Measurements from ENCODE around the gene POLR3E. TPM values are rescaled to one million over a fixed set of nuclear protein-coding genes. Genes with fewer than 3 reads are reported as not detected.

Gene POLR3E
- total RNA-seq, 1 experiment from 2014 or later = 65.0 TPM

DNA sequence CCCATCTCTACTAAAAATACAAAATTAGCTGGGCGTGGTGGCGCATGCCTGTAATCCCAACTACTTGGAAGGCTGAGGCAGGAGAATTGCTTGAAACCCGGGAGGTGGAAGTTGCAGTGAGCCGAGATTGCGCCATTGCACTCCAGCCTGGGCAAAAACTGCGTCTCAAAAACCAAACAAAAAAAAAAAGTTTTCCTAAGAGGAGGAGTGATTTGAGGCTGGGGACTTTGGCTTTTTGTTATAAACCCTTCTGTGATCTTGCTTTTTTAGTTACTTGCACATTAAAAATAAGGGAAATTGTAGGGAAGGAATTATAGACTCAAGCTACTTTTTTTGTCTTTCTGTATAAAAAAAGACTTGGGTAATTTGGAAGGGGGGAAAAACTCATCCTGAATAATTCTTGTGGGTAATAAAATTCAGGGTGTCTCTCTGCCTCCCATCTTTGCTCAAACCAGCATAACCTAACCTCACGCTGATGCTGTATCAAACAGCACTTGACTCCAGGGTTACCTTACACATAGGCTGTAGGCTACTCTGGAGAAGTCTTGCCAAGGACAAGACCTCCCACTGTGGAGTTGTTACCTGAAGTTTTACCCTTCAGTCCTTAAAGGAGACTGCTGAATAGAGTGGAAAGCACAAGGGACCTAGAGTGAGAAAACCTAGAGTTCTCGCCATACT, 78.9 kb downstream of the POLR3E start:
- Histone ChIP-seq H3K4me3 (replicated peaks in 1 of 2; ENCODE audit: low read depth in 1 of 2, low read length in 2 of 2) (no peak overlapping the region), H3K79me2 (ENCODE audit: insufficient read depth, low read length) (peaks cover 31% of the 10 kb centered on the region), H3K27me3 (ENCODE audit: insufficient read depth, low read length) (no peaks in the 10 kb centered on the region), H3K9ac (ENCODE audit: low read length) (no peak overlapping the region), H3K9me3 (ENCODE audit: control insufficient read depth in 1 of 2, insufficient read depth in 1 of 2, low read depth in 1 of 2, low read length in 2 of 2) (no peaks in the 10 kb centered on the region), H3K36me3 (ENCODE audit: control insufficient read depth in 1 of 2, insufficient read depth in 2 of 2, low read length in 2 of 2) (no peaks in the 10 kb centered on the region), H3K4me2 (ENCODE audit: low read length) (no peak overlapping the region), H3K27ac (ENCODE audit: low read depth, low read length) (no peak overlapping the region), H3K9me2 (ENCODE audit: insufficient read depth) (no peaks in the 10 kb centered on the region), H3K4me1 (ENCODE audit: control insufficient read depth in 1 of 2, insufficient read depth in 2 of 2, low read length in 2 of 2) (peaks cover 23 to 31% of the 10 kb centered on the region in 2 experiments), H2AFZ (ENCODE audit: low read depth, low read length, poor library complexity, severe bottlenecking) (no peak overlapping the region), H4K20me1 (ENCODE audit: insufficient read depth) (peaks cover 4% of the 10 kb centered on the region; the same call in 1 of the 2 replicates)
- ATAC-seq (no peak), DNase-seq (ENCODE audit: low read depth, low spot score) (no peak)
- intact Hi-C loops (cut with micrococcal nuclease) = no loop called here
- BruUV-seq (replicated peaks) = no TSS peak
- TF ChIP-seq EZH2phosphoT487 (IDR thresholded peaks at IDR 0.05; ENCODE audit: borderline replicate concordance) = no peak
- no peak for TF ChIP-seq ZNF274 (IDR thresholded peaks at IDR 0.05; ENCODE audit: low read depth, low read length)
- TF ChIP-seq RAD21 (IDR thresholded peaks at IDR 0.05; ENCODE audit: low read depth) = no peak
- no peak for TF ChIP-seq ZFX (IDR thresholded peaks at IDR 0.05)
- no peak for TF ChIP-seq ELF1 (IDR thresholded peaks at IDR 0.05; ENCODE audit: borderline replicate concordance, low read depth)
- TF ChIP-seq CEBPB (IDR thresholded peaks at IDR 0.05; ENCODE audit: low read depth) = no peak
- TF ChIP-seq TCF7L2 (IDR thresholded peaks at IDR 0.05; ENCODE audit: borderline replicate concordance, extremely low read depth, insufficient read depth, insufficient read length) = no peak
- TF ChIP-seq YY1 (IDR thresholded peaks at IDR 0.05; ENCODE audit: extremely low read depth, insufficient replicate concordance, low read depth, low read length) = no peak
- POLR2A ChIA-PET = no interaction called here
- CTCF ChIA-PET = no interaction called here
- RAD21 ChIA-PET (ENCODE audit: low non-redundant PET in 1 of 2, low total read pairs in 2 of 2, uncharacterized antibody in 2 of 2, unreplicated experiment in 2 of 2) = no interaction called here

DNA sequence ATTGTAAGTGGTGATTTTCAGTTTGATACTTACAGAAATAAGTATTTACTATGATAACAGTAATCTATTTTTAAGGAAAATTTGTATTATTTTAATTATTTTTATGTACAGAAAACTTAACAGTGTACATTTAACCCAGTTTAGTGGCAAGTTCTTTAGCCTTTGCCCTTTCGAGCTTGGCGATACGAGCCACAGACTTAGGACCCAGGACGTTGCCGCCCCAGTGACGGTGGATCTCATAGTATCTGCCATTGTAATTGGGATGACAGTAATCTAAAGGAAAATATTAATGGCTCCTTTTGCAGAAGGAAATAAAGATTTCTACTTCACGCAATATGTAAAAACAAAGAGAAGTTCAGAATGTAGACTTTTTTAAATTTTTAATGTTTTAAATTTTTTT, 82.4 kb downstream of the POLR3E start:
- H3K9me3 ChIP-seq (ENCODE audit: control insufficient read depth in 1 of 2, insufficient read depth in 1 of 2, low read depth in 1 of 2, low read length in 2 of 2) = no peaks in the 10 kb centered on the region
- ChIA-PET POLR2A (no interaction called here), CTCF (no interaction called here), RAD21 (ENCODE audit: low non-redundant PET in 1 of 2, low total read pairs in 2 of 2, uncharacterized antibody in 2 of 2, unreplicated experiment in 2 of 2) (no interaction called here)
- ATAC-seq (no peak), DNase-seq (ENCODE audit: low read depth, low spot score) (no peak)
- no peak overlapping the region for H3K4me2 ChIP-seq (ENCODE audit: low read length)
- H3K79me2 ChIP-seq (ENCODE audit: insufficient read depth, low read length) = no peaks in the 10 kb centered on the region
- H2AFZ ChIP-seq (ENCODE audit: low read depth, low read length, poor library complexity, severe bottlenecking) = no peak overlapping the region
- no peaks in the 10 kb centered on the region for H3K27me3 ChIP-seq (ENCODE audit: insufficient read depth, low read length)
- H3K4me3 ChIP-seq (replicated peaks in 1 of 2; ENCODE audit: low read depth in 1 of 2, low read length in 2 of 2) = no peak overlapping the region
- no peaks in the 10 kb centered on the region for H3K9me2 ChIP-seq (ENCODE audit: insufficient read depth)
- H3K4me1 ChIP-seq (ENCODE audit: control insufficient read depth in 1 of 2, insufficient read depth in 2 of 2, low read length in 2 of 2) = peaks cover 2 to 8% of the 10 kb centered on the region in 2 experiments; a peak in 2 of 4 replicates
- no peaks in the 10 kb centered on the region for H4K20me1 ChIP-seq (ENCODE audit: insufficient read depth)
- H3K9ac ChIP-seq (ENCODE audit: low read length) = no peak overlapping the region
- no peak overlapping the region for H3K27ac ChIP-seq (ENCODE audit: low read depth, low read length)
- intact Hi-C loops (cut with micrococcal nuclease) = loop anchor here (10.0 kb wide), 1 partner anchor 55 kb away; no protein-coding TSS in a partner anchor
- no TSS peak for BruUV-seq (replicated peaks)
- TF ChIP-seq SP1 (IDR thresholded peaks at IDR 0.05; ENCODE audit: low read depth) = no peak
- no peak for TF ChIP-seq RAD21 (IDR thresholded peaks at IDR 0.05; ENCODE audit: low read depth)
- TF ChIP-seq EGR1 (IDR thresholded peaks at IDR 0.05; ENCODE audit: low read depth) = no peak
- no peak for TF ChIP-seq POLR2A (IDR thresholded peaks at IDR 0.05; ENCODE audit: borderline replicate concordance, extremely low read depth, insufficient read depth, insufficient read length)
- no peak for TF ChIP-seq SIN3A (IDR thresholded peaks at IDR 0.05; ENCODE audit: low read depth)
- TF ChIP-seq, protein P1, sequence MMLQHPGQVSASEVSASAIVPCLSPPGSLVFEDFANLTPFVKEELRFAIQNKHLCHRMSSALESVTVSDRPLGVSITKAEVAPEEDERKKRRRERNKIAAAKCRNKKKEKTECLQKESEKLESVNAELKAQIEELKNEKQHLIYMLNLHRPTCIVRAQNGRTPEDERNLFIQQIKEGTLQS (IDR thresholded peaks at IDR 0.05) = no peak
- H3K36me3 ChIP-seq (ENCODE audit: control insufficient read depth in 1 of 2, insufficient read depth in 2 of 2, low read length in 2 of 2) = no peaks in the 10 kb centered on the region
